NCI-H2107 (cell line): ENCODE results near the gene MAP6.

Experiments used
- DNase-seq: peaks from one replicate; lab custom pipeline; 2025; lab: John Stamatoyannopoulos, UW

MAP6 gene

DNA sequence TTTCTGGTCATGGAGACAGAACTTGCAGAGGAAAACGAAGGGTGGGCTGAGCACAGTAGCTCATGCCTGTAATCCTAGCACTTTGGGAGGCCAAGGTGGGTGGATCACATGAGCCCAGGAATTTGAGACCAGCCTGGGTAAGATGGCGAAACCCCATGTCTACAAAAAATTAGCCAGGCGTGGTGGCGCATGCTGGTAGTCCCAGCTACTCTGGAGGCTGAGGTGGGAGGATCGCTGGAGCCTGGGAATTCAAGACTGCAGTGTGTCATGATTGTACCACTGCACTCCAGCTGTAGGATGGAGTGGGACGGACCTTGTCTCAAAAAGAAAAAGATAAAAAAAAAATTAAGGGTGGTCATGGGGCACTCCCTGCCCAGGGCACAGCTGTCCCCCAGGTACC is 100.9 kb downstream of the MAP6 start:
- no peak for DNase-seq

- DNase-seq = no peak
Measured at GRCh38 chr11:75566763-75567279, 102.0 kb downstream of the MAP6 start.

GRCh38 chr11:75565916-75566762 is 102.7 kb downstream of the MAP6 start:
- DNase-seq = no peak

DNA sequence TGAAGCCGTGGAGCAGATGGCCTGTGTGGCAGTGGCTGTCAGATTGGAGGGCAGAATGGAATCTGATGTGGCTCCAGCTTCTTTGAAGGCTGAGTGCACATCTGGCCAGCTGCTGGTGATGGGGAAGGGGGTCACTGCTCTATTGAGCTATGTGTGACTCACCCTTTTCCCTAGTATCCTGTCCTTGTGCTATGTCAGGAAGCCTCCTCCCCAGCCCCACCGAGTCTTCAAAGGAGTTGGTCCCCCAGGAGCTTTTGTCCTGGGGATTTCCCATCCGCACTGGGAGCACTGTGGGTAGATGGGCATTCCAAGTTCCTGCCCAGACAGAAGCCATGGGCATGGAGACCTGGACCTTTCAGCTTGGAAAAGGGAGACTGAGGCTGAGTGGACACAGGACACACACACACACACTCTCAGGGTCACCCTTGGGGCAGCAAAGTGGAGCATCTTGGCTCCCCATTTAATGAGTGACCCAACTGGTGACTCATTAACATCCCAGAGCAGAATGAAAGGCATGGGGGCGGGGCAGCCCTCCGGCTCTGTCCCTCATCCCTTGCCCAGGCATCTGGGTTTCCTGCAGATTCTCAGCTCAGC is 103.5 kb downstream of the MAP6 start:
- DNase-seq = no peak

DNA sequence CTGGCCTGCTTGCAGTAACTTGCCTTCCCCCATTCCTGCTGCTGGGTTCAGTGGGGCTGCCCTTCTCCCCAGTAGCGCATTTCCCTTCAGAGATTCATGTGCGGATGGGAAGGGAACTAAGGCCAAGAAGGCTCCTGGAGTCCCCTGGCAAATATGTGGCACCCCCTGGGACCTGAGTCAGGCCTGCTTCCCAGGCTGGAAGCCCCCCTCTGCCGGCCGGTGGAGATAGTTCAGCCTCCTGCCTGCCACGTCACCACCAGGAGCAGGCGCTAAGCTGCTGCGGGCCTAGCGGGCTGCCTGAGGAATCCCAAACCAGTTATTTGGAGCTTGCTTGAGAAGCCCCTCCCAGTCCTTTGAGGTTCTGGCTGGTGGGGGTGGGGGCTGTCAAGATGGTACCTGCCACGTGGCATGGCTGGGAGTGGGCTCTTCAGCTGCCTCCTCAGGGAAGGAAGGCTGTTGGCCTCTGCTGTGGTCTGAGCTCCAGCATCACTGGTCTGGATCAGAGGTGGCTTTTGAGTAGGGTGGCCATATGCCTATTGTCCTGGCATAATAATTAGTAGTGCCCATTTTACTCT is 104.8 kb downstream of the MAP6 start:
- no peak for DNase-seq

DNA sequence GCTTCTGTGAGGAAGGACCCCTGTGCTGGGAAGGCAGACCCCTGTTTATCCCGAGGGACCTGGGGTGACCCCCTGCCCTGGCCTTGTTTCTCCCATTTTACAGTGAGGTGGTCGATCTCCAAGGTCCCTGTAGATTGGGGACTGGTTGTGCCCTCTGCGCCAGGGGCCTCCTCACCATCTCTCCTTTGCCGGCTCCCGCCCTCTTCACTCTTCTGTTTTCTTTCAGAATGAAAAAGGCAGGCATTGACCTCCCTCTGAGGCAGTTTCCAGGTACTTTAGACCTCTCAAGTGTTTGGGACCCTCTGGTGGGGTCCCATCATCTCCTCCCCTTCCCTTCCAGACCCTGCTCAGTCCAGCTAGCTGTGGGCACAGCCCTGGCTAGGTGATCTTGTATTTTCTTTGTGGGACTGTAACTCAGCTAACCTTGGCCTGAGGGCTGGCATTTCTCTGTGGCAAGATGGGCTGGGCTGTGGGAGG is 105.3 kb downstream of the MAP6 start:
- DNase-seq = no peak

DNA sequence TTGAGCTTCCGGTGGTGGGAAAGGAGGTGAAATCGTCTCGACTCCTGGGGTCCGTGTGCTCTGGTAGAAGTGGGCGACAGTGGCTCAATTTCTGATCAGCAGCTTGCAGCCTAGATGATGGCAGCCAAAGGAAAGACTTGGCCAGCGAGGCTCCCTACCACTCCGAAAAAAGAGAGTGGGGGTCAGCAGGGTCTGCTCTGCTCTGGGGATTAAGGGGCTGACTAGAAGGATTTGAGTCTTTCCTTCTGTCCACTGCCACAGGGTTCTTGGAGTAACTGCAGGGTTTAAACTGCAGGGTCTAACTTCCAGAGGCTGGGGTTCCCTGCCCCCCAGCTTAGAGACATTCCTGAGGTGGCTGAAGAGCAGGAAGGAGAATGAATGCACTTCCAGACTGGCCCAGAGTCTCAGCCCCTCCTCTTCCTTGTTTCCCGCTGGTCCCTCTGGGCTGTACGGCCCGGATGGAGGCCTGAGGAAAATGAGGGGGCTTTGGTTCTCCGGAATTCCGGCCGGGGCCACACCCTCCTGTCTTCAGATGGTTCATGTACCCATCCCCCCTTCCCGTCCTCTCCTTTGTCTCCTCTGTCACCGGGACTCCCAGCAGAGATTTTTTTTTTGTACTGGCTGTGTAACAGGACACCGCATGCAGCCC is 105.9 kb downstream of the MAP6 start:
- DNase-seq = no peak

DNA sequence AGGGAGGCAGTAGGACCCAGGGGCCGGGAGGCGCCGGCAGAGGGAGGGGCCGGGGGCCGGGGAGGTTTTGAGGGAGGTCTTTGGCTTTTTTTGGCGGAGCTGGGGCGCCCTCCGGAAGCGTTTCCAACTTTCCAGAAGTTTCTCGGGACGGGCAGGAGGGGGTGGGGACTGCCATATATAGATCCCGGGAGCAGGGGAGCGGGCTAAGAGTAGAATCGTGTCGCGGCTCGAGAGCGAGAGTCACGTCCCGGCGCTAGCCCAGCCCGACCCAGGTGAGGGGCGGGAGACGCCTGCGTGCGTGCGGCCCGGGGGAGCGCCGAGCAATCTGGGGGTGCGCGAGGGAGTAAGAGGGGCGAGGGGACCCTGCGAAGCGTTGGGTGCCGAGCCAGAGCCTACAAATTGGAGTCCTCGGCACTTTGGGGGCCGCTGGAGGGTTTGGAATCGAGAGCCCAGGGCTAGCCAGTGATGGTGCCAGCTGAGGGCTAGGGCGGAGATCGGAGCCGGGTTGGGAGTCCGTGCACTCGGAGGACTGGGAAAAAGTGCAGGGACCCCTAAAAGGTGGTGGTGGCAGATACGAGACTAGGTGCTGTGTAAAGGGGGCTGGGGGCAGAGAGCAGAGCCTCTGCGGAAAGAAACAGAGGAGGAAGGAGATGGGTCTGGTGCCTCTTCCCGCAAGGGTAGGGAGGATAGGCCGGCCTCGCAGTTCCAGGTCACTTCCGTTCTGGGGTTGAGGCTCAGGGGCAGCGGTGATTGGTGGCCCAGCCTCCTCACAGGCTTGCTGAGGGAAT is 106.6 kb downstream of the MAP6 start, which contains the start of gene SERPINH1:
TSS of gene SERPINH1 (plus strand) at position 206 of the 788 bp plus-strand sequence. CDS start 4,097 bp downstream, outside the sequence.
- peak; percentile 60 for DNase-seq

- no peak for DNase-seq
Measured at GRCh38 chr11:75561426-75562047, 107.3 kb downstream of the MAP6 start.

GRCh38 chr11:75560644-75561043 is 108.2 kb downstream of the MAP6 start:
- DNase-seq = no peak

- DNase-seq = no peak
Measured at GRCh38 chr11:75558939-75559843, 109.6 kb downstream of the MAP6 start.

DNA sequence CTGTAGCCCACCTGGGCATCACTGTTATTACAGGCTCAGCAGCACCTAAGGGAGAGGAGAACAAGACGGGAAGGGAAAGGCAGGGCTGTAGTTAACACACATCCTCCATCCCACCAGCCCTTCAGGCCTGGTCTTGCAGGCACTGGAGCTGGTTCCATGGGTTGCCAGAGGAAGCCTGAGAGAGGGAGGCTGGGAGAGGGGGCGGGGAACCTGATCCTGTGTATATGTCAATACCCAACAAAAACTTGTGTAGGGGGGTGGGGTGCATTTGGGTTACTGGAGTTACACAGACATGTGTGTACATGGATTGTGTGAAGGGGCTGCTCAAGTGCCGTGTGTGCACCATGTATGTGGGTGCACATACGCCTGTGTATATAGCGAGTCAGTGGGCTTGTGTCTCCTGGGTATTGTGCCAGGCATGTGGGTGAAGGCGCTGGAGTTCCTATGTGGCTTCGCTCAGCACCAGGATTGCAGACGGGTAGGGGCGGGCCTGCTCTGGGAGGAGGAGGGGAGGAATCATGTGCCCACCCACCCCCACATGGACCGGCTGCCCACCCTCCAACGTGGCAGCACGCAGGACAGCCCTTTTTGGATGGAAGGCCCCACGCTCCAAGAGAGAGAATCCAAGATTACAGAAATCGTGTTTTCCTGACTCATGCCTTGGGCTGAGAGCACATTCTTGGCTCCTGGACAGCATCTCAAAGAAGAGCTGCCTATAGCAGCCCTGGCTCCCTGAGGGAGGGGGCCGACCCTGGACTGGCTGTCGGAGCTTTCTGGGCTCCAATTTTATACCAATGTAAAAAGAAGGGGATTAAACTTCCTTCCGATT is 111.0 kb downstream of the MAP6 start:
- DNase-seq = no peak

DNA sequence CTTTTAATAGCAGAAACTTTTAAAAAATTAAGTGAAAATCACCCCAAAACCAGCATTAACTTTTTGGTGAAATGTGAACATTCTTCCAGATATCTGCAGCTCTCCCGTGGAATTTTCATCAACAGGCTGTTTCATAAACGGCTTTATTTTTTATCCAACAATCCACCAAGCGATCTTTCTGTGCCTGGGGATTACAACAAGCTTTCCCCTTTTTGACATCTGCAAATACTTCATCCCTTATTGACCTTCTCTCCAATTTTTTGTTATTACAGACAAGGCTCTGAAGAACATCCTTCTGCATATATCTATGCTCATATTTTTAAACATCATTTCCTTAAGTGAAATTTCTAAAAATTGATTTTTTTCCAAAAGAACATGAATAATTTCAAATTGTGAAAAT is 112.6 kb downstream of the MAP6 start:
- no peak for DNase-seq

DNA sequence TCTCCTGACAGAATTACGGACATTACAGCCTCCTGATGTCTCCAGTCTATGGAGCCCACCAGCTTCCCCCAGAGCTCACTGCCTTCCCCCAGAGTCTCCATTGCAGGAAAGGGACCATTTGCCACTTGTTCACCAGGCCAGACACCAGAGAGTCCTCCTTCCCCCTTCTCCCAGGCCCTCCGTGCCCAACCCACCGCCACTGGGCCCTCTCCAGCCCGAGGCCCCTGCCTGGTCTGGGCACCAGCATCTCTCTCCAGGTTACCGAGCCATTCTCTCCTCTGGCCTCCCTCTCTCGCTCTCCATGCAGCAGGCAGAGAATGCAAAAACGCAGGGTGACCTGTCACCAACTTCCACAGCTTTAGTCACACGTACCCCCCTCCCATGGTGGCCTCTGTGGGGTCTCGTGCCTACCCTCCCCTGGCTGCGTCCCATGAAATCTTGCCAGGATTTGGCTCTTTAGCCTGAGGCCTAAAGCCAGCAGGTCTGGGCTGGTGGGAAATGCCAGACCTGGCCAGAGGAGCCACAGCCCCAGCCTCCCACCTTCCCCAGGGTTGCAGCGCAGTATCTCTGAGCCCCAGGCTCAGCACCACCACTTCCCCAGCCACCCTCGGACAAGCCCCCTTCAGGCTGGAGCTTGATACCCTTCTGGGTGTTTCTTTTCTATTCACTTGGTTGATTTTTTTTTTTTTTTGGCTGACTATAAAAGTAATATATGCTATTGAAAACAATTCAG is 113.6 kb downstream of the MAP6 start:
- no peak for DNase-seq

- DNase-seq = no peak
Measured at GRCh38 chr11:75554258-75555022, 114.4 kb downstream of the MAP6 start.

- no peak for DNase-seq
Measured at GRCh38 chr11:75553889-75554257, 115.0 kb downstream of the MAP6 start.

DNA sequence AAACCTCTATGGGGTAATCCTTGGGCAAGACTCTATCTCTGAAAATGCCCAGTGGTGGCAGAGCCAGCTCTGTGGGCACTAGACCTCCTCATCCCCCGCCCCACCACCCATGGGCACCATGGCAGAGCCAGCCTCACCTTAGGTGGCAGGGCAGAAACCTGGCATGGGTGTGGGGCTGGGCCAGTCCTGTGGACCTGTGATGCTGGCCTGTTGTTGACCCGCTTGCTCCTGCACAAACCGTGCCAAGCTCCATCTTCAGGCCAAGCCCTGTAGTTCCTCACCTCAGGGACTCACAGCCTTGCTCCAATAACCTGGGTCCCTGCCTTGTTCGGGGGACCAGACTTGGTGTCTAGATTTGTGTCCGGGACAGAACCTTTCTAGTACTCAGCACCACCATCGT is 115.7 kb downstream of the MAP6 start:
- DNase-seq = no peak
